GM21576 (cell line): ENCODE results near the gene TDRD10.
"Not testable (repeated sequence)": the region's sequence is repeated elsewhere in the genome, so short reads cannot be mapped to it uniquely, and the experiment has no call there.

Experiments
- ATAC-seq: cut with Tn5 transposase; IDR thresholded peaks from one replicate; pipeline ENCODE4 v1.9.1; 2021; ENCODE audit warnings: mild to moderate bottlenecking, moderate library complexity; ENCODE audit not compliant: unreplicated experiment

TDRD10 gene

DNA sequence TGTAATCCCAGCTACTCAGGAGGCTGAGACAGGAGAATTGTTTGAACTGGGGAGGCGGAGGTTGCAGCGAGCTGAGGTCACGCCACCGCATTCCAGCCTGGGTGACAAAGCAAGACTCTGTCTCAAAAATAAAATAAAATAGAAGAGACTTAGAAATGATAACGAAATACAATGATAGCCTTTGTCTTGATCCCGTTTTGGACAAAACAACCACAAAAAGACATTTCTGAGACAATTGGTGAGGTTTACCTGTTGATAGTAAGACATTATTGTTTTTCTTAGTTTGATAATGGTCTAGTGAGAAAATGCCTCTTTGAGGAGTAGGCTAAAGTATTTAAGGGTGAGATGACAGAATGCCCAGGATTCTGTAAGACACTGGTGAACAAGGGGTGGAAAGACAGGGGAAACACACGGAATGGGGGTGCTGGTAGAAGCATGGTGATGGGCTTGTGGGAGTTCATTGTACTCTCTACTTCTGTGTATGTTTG is 12.1 kb downstream of the TDRD10 start:
- ATAC-seq = no peak

GRCh38 chr1:154517661-154518060 is 15.6 kb downstream of the TDRD10 start:
- ATAC-seq = no peak

GRCh38 chr1:154519591-154519991 is 17.6 kb downstream of the TDRD10 start:
- no peak for ATAC-seq

- no peak for ATAC-seq
Observed at GRCh38 chr1:154520333-154520732, 18.3 kb downstream of the TDRD10 start.

DNA sequence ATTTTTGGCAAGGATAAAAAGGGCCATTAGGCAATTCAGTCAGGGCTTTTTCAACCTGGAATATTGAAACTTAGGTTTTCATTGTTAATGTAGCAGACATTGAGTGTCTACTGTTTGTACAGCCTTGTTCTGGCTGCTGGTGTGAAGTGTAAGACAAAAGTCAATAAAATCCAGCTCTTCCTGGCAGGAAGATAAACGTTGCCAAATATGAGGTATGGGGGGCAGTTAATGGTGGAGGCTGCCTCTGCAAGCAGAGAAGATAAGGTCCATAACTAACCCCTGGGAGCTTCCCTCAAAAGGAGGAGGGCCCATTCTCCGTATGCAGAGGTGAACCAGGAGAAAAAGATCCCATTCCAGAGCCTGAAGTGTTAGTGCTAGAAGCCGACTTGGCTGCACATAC is 19.7 kb downstream of the TDRD10 start:
- no peak for ATAC-seq

GRCh38 chr1:154524881-154525280 is 22.9 kb downstream of the TDRD10 start:
- ATAC-seq = no peak

GRCh38 chr1:154527192-154527591 is 25.2 kb downstream of the TDRD10 start:
- no peak for ATAC-seq

DNA sequence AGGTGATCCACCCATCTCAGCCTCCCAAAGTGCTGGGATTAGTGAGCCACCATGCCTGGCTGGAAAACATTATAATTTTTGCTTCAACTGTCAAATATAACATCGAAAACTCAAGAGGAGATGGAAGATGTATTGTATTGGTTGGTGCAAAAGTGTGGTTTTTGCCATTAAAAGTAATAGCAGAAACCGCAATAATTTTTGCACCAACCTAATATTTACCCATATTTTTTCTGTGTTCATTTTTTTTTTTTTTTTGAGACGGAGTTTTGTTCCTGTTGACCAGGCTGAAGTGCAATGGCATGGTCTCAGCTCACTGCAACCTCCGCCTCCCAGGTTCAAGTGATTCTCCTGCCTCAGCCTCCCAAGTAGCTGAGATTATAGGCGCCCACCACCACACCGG is 27.3 kb downstream of the TDRD10 start:
- ATAC-seq = no peak

- not testable (repeated sequence) for ATAC-seq
Observed at GRCh38 chr1:154531950-154532349, 29.9 kb downstream of the TDRD10 start.

GRCh38 chr1:154533952-154534844 is 32.2 kb downstream of the TDRD10 start:
- no peak for ATAC-seq

- ATAC-seq = no peak
Observed at GRCh38 chr1:154536570-154536969, 34.6 kb downstream of the TDRD10 start.

DNA sequence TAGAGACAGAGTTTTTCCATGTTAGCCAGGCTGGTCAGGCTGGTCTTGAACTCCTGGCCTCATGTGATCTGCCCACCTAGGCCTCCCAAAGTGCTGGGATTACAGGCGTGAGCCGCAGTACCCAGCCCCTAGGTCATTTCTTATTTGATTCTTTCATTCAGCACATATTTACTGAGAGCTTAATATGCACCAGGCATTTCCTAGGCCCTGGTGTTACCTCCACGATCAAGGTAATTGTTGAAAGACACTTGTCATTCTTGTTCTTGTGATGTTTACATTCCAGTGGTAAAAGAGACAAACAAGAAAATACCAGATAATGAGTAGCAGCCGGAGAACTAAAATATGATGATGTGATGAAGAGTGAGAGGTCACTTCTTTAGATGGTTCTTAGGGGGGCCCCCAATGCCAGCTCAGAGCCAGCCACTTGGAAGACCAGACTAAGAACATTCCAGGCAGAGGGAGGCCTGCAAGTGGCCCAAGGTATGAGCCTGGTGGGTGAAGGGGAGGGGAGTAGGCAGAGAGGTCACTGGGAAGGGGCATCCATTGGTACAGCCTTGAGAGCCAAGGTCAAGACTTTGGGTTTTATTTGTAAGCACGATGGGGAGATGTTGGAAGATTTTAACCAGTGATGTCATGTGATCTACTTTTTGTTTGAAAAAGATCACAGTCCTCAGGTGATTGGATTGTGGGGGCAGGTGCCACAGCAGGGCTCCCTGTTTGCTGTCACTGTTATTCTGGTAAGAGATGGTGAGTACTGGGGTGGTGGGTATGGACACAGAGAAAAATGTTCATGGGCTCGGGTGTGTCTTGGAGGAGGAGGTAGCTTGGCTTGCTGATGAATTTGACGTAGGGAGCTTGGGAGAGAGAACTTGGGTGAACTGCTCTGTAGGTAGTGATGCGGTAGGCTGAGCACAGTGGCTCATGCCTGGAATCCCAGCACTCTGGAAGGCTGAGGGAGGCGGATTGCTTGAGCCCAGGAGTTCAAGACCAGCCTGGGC is 37.8 kb downstream of the TDRD10 start:
- no peak for ATAC-seq

DNA sequence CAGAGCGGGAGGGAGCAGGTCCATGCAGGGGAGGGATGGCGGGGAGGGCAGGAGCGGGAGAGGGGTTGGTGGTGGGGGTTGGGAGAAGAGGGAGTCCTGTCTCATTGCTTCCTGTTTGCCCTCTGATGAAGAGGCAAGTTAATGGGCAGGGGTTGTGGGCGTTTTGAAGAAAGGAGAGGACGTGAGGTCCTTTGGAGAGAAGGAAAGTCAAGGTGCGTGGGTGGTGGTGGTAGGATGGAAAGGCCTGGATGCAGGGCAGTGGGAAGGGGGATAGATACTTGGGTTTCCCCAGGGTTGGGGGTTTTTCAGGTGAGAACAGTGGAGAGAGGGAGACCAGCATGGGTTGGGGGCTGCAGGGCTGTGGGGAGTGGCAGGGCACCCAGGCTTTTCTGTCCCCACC is 39.2 kb downstream of the TDRD10 start:
- no peak for ATAC-seq

DNA sequence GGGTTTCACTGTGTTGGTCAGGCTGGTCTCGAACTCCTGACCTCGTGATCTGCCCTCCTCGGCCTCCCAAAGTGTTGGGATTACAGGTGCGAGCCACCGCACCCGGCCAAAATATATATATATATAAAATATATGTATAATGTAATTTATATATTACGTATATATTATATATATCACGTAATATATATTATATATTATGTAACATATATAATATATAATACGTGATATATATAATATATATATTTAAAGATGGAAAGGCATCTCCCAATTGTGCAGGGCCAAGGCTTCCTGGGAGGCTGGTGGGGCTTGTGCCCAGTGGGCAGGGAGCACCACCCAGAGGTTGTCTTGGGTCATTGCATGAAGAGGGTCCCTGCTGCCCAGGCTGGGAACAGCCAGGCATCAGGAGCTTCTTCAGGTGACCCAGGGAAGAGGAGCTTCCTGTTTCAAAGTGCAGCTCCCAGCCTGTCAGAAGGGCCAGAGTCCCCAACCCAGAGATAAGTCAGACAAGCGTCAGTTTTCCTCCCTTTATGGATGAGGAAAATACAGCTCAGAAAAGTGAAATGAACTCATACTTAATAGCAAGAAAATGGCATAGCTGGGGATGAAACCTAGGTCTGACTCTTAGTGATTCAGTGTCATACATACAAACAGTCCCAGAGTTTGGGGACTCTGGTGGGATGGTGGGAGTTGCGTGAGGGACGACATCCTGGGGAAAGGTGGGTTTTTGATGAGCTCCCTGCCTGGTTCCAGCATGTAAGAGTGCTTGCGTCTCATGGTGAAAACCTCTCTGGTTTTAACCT is 44.4 kb downstream of the TDRD10 start:
- no peak for ATAC-seq

DNA sequence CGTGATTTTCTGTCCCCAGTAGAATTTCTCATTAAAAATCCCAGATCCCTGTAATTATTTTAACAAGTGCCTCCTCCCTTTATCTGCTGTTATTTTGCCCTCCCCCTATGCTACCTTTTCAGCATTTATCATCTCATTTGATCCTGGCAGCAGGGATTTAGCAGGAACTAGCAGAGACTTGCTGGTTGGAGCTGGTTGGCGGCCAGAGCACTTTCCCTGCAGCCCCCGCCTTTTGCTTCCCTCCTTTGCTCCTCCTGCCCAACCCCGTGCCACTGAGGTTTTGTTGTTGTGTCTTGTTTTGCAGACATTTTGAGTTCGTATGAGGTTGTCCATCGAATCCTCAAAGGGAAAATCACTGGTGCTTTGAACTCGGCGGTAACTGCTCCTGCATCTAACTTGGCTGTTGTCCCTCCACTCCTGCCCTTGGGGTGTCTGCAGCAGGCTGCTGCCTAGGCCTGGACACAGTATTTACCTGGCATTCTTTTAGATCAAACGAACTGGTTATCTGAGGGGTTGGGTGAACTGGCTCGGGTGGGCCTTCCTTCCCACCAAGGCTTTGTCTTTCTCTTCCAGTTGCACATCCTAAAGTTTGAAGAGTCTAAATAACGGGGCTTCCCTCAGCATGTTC is 45.2 kb downstream of the TDRD10 start:
- no peak for ATAC-seq

GRCh38 chr1:154548028-154548427 is 46.0 kb downstream of the TDRD10 start:
- no peak for ATAC-seq

DNA sequence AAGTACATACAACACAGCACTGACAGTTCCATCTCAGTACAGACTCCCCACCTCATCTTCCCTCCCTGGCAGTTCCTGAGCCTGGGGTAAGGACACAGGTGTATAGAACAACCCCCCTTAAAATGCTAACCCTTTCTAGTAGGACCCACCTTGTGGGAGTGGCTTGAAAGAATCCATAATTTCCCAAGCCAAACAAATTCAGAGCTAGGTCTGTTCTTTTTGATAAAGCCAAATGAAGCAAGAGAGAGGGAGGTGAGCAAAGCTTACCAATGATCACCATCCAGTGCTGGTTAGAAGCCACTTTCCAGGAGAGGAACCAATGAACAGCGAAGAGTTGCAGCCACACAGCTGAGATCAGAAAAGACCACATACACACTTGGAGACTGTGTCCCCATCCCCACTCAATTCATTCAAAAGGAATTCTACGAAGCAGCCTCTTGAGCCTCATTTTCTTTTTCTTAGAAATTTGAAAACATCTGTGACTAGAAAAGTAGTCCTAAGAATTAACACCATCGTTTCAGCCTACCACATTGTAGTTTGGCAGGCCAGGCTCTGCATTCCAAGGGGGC is 47.3 kb downstream of the TDRD10 start:
- no peak for ATAC-seq

DNA sequence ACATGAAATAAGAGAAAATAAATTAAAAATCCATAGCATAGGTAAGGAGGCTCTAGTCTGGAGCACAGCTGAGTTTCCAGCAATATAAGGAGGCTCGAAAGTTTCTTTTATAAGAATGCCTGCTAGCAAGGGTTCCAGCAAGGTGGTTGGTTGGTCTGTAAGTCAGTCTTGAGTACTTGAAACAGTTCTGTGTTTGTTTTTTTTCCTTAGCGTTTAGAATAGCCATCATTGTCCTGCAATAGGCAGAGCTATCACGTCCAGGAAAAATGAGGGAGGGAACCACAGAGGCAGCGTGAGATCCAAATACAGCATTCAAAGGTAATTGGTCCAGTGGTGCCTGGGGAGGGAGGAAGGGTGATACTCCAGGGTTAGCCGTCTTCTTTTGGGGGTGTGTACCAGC is 48.1 kb downstream of the TDRD10 start:
- ATAC-seq = no peak

DNA sequence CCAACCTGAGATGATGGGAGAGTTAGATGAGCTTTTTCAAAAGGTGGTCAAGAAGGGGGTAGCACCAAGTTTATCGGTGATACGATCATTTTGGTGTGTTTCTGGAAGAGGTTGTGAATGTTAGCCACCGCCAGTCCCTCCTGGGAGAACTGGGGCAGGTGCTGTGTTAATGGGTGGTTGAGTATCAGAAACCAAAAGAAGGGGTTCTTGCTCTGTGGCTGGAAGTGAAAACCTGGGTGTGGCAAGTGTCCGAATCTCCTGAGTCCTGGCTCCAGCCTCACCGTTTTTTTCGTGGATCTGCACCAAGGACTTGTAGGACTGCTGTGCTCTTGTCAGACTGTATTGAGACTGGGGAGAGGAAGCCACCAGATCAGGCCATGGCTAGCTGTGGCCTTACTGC is 48.6 kb downstream of the TDRD10 start:
- no peak for ATAC-seq

- ATAC-seq = no peak
Observed at GRCh38 chr1:154551474-154551873, 49.5 kb downstream of the TDRD10 start.
